Measurements from ENCODE around the gene EFCAB11.

The EFCAB11 gene

DNA sequence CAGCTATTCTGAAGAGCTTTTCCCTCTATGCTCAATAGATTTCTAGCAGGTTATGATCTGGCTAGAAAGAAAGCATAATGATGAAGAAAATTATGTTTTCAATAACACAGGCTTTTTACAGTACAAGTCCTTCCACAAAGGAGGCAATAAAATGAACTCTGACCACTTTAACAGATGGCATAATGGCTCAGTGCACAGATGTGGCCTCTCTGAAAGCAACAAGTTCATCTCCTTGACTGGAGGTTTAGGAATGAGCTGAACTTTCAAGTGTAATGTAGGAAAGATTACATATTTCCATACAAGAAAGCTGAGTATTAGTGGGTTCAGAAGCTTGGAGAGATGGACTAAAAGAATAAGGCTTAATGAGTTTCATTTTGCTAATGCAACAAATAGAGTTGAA, 147.4 kb downstream of the EFCAB11 start:
- DNase-seq, result no peak

DNA sequence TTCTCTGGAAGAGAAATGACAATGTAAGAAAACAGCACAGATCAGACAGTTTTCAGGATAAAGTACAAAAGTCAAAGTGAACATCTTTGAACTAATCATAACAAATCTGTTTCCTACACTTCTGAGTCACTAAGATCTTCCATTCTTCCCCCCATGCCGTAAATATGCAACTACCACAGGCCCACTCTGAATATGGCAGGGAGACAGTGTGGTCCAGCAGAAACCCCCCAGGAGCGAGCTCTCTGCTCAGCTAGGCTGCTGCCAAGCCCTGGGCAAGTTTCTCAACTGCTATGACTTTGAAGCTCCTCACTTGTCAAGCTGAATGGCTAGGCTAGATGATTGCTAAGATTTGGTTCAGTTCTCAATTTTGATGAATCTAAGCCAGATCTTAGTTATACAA, 148.1 kb downstream of the EFCAB11 start:
- DNase-seq, result no peak

DNA sequence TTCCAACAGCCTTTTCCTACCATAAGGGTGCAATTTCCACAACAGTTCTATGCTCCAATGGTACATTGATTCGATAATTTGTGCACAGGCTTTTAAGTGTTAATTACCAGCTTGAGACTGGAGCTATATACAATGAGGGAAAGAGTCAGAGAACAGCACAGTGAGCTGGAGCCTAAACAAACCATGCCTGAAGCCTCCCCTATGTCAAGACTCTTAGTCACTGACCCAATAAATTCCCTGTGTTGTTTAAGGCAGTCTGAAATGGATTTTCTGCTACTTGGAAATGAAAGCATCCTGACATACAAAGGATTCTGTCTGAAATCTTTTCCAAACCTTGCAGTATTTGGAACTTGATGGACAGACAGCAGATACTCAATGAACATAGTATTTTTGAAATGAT, 149.0 kb downstream of the EFCAB11 start:
- no peak for DNase-seq

DNA sequence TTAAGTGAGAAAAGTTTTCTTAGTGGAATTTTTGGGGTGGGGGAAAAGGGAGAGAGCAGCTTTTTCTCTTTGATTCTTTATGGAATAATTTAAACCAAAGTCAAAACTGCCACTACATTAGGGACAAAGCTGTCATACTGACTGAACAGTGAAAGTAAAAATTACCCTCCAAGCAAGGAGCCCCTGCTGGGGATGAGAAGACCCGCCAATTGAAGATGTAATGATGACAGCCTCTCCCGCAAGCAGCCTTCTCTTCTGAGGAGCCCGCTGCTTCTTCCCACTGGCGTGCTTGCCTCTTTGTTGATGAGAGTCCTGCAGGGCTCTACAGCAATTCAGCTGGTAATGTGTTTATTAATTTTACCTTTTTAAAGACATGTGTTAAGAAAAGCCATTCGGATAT, 151.0 kb downstream of the EFCAB11 start:
- DNase-seq, result no peak

DNA sequence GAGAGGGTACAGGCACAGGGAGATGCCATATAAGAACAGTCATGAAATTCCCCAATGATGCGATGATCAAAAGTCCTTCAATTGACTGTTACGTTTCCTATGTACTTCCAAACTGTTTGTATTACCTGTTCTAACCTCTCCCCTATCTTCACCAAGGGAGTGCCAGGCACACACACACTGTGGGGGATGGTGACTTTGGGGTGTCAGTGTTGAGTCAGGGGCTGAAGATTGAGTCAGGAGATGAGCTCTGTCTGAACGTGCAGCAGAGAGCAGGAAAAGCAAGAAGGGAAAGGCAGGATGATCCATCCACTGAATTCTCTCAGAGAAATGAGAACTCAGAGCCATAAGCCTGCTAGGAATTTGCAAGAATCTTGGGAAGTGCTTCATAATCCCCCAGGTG, 153.4 kb downstream of the EFCAB11 start:
- no peak for DNase-seq

DNA sequence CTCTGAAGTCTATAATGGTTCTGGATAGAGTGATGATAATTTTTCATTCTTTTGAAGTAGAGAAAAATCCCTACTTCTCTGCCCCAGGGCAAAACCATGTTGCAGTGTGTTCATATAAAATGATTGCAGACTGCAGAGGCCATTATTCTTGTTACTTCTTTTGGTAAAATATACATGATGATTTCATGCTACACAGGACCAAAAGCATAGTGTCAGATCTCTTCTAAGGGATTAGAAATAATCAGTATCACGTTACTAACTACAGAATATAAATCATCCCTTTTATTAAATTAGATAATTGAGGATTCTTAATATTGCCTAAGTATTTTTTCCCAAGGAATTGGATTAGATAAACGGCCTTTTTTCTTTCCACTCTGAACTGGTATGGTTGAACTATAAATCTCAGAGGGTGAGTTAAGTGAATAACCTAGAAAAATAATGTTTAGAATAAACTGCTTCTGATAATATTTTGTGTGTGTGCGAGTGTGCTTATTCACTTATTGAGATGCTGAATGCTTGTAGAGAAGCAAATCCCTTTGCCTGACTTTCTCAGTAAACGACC, 156.2 kb downstream of the EFCAB11 start:
- no peak for DNase-seq

GRCh38 chr14:89797148-89797547, 157.4 kb downstream of the EFCAB11 start:
- DNase-seq, result no peak

DNA sequence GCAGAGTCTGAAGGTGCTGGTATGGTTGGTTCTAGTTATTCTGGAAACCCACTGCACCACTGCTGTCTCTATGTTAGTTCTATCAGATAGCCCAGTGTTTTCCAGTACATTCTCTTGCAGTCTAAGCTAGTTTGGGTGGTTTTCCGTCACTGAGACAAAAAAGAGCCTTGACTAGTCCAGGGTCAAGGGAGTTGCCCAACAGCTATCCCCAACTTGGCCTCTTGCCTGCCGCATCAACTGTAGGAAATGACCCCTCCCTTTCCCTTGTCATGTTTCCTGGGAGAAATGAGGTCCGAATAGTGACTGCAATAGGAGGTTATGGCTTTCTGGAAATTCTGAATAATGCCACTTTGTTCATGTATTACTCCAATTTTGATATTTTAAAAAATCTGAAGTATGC, 160.4 kb downstream of the EFCAB11 start:
- no peak for DNase-seq

DNA sequence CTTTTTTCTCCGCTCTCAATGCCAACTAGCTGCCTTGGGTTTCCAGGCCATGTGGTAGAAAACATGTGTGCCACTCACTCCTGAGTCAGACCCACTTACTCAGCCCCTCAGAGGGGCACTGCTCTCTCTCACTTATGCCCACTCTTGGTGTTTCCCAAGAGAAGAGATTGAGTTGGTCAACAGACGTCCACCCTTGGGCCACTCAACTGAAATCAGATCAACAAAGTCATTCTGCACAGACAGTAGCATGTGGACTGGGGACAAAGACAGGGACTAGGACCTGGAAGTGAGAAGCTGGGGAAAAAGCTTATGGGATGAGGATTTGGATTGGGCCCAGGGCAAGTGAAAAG, 161.2 kb downstream of the EFCAB11 start:
- no peak for DNase-seq

DNA sequence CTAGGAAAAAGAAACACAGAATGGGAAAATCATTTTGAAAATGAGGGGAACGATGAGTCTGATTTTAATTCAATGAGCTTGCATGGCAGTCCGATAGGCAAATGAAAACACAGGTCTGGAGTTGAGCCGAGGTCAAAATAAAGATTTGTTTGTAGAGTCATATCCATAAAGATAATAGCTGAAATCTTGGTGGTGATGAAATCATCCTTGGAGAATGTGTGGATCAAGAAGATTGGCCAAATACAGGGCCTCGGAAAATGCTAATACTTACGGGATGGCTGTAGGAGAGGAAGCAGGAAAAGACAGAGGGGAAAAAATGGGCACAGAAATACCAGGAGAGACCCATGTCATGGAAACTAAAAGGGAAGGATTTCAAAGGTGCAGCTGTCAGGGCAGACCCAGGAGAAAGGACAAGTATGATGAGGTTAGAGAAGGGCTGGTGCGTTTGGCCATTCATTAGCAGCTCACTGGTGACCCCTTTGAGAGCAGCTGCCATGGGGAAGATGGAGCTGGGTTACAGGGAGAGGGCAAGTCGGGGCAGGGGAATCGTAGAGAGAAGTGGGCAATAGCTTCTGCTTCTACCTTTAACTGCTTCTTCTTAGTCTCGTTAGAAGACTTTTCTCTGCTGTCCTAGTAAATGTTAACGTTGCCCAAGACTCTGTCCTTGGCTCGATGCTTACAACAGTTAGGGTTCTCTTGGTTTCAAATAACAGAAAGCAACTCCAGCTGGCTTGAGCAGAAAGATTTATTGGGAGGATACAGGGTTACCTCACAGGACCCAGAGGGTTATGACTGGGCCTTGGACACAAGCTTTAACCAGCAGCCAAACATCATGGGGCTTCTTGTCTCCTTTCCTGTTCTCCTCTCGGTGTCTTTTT, 161.8 kb downstream of the EFCAB11 start:
- DNase-seq, result no peak

- no peak for DNase-seq
Observed at GRCh38 chr14:89787525-89787924, 167.0 kb downstream of the EFCAB11 start.

GRCh38 chr14:89781046-89781445, 173.5 kb downstream of the EFCAB11 start:
- no peak for DNase-seq

GRCh38 chr14:89779707-89780106, 174.8 kb downstream of the EFCAB11 start:
- DNase-seq, result no peak

GRCh38 chr14:89775946-89776345, 178.6 kb downstream of the EFCAB11 start:
- no peak for DNase-seq

GRCh38 chr14:89775151-89775550, 179.4 kb downstream of the EFCAB11 start:
- no peak for DNase-seq

DNA sequence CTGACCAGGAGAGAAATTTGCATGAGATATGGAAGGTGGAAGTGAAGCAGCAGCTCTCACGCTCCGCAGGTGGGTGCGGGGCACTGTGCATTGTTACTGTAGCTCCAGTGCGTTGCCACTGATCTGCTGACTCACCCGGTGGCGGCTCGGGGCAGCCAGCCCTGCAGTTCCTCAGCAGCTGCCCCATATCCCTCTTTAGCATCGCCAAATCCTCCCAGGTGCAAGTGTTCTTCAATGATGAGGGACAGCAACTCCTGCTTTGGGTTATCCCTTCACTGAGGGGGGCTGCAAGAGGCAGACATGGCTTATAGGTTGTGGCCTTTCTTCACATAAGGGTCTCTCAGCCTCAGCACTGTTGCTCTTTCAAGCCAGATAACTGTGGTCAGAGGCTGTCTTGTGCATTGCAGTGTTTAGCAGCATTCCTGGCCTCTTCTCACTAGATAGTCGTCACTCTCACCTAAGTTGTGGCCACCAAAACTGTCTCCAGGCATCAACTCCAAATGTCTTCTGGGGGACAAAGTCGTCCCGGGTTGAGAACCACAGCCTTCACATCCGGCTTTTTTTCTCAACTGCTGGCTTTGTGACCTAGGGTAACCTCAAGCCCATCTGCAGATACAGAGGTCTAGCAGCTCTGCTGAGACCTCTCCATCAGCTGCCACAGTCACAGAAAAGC, 180.8 kb downstream of the EFCAB11 start:
- DNase-seq, result no peak

- no peak for DNase-seq
Observed at GRCh38 chr14:89773151-89773550, 181.4 kb downstream of the EFCAB11 start.

DNA sequence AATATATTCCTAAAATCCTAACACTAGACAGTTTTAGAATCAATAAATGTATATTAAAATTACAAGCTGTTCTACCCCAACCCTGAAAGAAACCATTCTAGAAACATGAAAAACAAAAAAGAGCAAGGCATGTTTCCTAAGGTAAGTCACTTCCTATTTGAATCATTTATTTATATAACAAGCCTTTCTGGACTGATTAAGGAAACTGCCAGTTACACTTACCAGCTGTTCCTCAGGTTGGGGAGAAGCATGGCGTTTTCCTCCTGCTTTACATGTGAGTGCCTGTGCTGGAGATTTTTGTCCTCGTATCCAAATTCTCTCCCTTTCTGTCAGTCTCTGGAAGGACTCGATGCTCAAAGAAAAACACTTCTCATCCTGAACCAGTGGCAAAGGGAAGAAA, 183.3 kb downstream of the EFCAB11 start:
- no peak for DNase-seq

- no peak for DNase-seq
Observed at GRCh38 chr14:89767861-89768268, 186.7 kb downstream of the EFCAB11 start.

- no peak for DNase-seq
Observed at GRCh38 chr14:89767131-89767530, 187.4 kb downstream of the EFCAB11 start.

DNA sequence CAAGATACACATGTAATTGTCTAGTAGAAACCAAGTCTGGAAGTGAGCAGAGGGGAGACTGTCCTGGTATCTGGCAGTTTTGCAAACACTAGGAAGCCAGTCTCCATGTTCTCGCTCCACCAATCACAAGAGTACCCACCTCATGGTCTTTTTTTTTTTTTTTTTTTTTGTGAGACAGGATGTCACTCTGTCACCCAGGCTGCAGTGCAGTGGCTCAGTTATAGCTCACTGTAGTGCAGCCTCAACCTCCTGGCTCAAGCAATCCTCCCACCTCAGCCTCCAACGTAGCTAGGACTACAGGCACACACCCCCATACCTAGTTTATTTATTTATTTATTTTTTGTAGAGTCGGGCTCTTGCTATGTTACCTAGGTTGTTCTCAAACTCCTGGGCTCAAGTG, 189.2 kb downstream of the EFCAB11 start:
- no peak for DNase-seq

GRCh38 chr14:89760086-89760485, 194.4 kb downstream of the EFCAB11 start:
- no peak for DNase-seq

DNA sequence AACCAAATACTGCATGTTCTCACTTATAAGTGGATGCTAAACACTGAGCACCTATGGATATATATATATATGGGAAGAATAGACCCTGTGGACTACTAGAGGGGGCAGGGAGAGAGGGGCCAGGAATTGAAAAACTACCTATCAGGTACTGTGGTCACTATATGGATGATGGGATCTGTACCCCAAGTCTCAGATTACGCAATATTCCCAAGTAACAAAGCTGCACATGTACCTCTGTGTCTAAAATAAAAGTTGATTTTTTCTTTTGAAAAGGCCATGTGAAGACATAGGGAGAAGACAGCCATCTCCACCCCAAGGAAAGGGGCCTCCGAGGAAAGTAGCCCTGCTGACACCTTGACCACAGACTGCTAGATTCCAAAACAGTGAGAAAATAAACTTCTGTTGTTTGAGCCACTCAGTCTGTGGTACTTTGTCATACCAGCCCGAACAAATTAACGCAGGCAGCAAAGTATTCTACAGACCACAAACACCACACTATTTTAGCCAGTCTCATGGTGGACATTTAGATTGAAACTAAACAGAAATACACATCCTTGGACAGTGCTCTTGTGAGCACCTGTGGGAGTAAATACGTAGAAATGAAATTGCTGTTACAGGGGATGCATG, 197.1 kb downstream of the EFCAB11 start:
- DNase-seq, result no peak

DNA sequence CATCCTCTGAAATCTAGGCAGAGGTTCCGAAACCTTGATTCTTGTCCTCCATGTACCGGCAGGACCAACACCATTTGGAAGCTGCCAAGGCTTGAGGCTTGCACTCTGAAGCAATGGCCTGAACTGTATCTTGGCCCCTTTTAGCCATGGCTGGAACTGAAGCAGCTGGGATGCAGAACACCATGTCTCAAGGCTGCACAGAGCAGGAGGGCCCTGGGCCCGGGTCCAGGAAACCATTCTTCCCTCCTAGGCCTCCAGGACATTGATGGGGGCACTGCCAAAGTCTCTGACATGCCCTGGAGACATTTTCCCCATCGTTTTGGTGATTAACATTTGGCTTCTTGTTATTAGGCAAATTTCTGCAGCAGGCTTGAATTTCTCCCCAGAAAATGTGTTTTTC, 198.7 kb downstream of the EFCAB11 start:
- no peak for DNase-seq

Measured in SIG-M5 (cell line).